HG03342 (cell line): ENCODE measurements around the gene LMAN2L.

Experiments
- ATAC-seq: cut with Tn5 transposase; IDR thresholded peaks from one replicate; pipeline ENCODE4 v1.9.1; 2021; ENCODE audit warnings: mild to moderate bottlenecking, moderate library complexity; ENCODE audit not compliant: unreplicated experiment

Gene LMAN2L

DNA sequence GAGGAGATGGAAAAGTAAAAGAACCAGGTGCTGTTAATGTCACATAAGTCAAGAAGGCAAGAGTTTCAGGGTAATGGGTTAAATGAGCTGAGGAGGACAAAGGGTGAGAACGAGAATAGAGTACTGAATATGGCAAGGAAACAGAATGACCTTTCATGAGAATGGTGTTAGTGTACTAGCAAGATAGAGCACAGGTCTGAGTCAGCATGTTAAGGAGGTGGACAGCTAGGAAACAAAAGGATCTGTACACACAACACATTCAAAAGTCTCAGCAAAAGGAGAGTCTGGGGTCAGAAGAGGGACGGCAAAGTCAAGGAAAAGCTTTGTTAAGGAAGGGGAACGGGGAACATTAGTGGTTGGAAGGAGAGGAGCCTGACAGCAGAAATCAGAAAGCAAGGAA lies 28.9 kb downstream of the LMAN2L start:
- ATAC-seq, result no peak

GRCh38 chr2:96703021-96703751 lies 36.7 kb downstream of the LMAN2L start:
- no peak for ATAC-seq

DNA sequence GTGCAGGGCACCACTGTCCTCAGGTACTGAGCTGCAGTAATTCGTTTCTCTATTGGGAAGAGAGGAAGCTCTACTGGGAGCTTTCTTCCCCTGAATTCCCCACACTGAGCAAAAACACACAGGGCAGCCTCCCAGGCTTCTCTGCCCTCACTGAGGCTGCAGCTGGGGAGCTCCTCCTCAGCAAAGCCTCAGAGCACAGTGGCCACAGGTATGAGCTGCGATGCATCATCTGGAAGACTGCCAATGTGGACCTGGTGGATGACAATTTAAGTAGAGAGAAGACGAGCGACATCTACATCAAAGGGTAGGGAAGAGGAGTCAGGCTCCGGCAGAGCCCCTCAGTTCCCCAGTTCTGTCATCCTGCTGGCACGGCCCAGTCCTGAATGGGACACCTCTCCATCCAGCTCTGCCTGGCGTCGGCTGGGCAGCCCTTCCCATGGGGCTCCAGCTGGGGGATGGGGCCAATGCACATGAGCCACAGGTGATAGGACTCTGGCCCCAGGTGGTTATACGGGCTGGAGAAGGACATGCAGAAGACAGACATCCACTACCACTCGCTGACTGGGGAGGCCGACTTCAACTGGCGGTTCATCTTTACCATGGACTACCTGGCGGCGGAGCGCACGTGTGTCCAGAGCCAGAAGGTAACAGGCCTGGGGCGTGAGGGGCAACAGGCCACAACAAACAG lies 37.6 kb downstream of the LMAN2L start:
- ATAC-seq, result no peak

- ATAC-seq, result no peak
Measured at GRCh38 chr2:96701636-96702035, 38.2 kb downstream of the LMAN2L start.

- ATAC-seq, result no peak
Measured at GRCh38 chr2:96700086-96700485, 39.8 kb downstream of the LMAN2L start.

DNA sequence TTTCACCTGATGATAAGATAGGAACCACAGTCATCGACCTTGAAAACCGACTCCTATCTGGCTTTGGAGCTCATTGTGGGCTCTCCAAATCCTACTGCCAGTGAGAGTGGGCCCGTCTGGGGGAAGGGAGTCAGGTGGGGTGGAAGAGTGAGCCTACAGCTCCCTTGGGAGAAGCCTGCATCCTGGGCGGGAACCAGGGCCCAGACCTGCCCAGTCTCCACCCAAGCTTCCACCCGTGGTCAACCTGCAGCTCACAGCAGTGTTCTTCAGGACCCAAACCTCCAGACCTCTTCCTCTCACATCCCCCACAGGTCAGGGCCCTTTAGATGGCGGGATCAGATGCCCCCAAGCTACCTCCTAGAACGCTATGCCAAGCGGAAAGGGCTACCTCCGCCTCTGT lies 40.2 kb downstream of the LMAN2L start:
- no peak for ATAC-seq

DNA sequence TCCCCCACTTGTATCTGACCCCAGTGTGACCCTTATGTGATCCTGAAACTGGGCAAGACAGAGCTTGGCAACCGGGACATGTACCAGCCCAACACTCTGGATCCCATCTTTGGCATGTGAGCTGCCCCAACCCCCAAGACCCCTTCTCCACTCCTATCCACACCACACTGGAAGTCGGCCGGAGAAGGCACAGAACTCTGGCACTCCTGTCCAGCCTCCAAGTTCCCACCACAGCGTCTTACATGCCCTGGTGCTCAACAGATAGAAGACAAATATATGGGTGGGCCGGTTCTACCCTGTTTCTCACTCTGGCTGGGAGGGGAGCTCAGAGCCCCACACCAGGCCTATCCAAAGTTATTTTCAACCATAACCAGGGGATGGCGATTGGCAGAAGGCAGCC lies 40.8 kb downstream of the LMAN2L start:
- ATAC-seq, result no peak

DNA sequence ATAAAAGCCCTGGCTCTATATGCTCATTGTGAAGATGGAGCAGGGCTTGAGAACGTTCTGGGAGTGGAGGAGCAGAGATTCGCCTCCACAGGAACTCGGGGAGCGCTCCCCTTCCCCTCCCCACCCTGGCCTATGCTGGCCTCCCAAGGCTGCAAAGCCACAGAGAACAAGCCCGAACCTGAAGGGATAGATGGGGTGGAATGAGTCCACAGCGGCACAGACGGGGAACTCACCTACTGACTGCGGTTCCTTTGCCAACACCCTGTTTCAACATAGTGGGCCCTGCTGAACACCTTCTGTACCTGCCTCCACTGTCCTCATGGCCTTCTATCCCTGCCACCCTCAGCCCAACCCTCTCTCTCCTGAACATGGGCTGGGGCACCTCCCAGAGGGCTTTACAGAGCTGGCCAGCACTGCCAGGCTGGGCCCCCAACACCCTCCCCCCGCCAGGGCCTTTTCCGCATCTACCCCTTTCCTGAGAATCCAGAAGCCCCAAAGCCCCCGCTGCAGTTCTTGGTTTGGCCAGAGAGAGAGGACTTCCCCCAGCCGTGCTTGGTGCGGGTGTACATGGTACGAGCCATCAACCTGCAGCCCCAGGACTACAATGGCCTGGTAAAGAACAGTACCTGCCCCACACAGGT lies 41.5 kb downstream of the LMAN2L start:
- no peak for ATAC-seq

DNA sequence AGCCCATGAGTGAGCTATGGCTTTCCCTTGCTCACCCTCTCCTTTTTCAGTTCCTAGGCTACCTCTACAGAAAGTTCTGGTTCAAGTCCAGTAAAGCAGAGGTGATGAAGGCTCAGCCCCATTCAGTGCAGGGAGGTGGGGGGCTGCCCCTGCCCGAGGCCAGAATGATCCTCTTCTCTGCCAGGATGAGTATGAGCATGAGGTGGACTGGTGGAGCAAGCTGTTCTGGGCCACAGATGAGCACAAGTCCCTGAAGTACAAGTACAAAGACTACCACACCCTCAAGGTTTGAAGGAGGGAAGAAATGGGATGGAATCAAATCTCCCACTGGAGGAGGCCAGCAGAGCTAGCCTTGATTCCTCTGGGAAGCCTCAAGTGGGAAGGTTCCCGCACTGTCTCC lies 42.4 kb downstream of the LMAN2L start:
- no peak for ATAC-seq

DNA sequence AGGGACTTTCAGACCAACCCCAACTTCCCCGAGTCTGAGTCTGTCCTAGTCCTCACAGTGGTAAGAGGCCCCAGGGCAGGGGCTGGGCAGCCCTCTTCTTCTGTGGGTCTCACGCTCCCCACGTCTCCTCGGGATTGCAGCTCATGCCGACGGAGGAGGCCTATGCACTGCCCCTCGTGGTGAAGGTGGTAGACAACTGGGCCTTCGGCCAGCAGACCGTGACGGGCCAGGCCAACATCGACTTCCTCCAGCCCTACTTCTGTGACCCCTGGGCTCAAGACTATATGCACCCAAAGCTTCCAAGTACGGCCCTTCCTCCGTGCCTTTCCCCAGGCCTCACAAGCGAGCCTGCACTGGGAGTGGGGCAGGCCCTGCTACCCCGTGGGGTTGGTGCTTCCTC lies 44.3 kb downstream of the LMAN2L start:
- no peak for ATAC-seq

- ATAC-seq, result no peak
Measured at GRCh38 chr2:96694816-96695455, 44.9 kb downstream of the LMAN2L start.

- no peak for ATAC-seq
Measured at GRCh38 chr2:96694279-96694678, 45.6 kb downstream of the LMAN2L start.

DNA sequence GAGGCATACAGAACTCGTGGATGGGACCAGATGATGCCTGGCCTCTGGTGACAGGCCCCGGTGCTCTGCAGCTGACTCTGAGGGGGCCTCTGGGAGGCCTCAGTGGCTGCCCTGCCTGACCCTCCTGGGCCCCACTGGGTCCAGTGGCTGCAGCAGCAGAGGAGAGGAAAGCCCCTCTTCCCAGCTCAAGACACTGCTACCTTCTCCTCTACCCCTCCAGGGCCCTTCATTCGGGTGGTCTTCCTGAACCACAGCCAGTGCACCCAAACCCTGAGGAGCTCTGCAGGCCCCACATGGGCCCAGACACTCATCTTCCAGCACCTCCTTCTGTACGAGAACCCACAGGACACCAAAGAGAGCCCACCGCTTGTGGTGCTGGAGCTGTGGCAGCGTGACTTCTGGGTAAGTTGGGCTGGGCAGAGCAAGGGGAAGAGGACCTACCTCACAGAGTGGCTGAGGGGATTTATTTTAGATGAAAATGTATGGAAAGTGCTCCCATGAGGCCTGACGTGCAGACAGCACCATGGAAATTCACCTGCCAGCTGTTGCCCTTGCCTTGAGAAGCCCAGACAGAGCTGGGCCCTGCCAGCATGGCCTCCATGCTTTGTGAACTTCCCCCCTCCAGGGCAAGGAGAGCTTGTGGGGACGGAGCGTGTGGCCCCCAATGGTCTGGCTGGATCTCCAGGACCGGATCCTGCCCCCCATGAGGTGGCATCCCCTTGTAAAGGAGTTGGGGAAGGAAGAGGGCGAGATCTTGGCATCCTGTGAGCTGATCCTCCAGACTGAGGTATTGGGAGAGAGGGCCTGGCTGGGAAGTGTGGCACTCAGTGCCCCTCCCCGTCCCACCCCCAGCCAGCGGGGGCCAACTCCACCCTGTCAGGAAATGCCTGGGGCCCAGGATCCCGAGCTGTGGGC lies 46.3 kb downstream of the LMAN2L start:
- ATAC-seq, result no peak

GRCh38 chr2:96692094-96692971 lies 47.5 kb downstream of the LMAN2L start:
- no peak for ATAC-seq

DNA sequence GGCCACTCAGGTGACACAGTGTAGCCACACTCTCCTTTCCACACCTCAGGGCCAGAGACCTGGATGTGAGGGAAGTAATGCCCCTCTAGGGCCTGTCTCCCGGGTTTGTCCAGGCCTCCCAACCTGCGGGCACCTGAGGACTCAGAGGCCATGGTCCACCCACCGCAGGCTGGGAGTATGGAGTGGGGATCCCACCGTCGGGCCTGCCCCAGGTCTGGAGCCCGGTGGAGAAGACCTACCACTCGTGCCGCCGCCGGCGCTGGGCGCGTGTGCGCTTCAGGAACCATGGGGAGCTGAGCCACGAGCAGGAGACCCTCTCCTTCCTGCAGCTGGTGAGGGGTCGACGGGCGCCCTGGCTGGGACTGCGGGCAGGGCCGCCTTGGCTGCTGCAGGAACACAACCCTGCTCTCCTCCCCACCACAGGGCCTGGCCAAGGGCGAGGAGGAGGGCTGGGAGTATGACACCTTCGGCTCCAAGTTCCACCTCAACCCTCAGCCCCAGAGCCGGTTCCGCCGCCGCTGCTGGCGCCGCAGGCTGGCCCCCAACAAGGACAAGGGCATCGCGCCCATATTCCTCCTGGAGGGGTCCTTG lies 48.7 kb downstream of the LMAN2L start:
- no peak for ATAC-seq

GRCh38 chr2:96690306-96691021 lies 49.4 kb downstream of the LMAN2L start:
- ATAC-seq, result no peak

DNA sequence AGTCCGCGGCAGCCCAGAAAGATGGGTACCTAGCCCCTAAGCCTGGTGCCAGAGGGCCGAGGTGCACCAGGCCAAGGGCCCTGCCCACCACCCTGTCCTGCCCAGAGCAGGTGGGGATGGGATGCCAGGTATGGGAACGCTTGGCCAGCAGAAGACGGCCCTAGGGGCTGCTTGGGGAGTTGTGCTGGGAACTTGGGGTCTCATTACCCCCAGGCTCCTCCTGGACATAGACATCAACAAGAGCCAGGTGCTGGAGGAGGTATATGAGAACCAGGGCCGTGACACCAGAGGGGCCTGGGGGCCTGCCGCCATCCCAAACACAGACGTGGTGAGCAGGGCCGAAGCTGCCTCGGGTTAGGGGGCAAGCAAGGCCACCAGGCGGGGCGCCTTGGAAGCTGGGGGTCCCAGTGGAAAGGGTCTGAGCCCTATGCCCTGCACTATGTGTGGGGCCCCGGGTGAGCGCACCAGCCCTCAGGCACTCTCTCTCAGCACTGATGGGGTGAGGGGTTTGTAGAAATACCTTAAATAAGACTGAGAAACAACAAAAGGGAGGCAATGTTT lies 50.4 kb downstream of the LMAN2L start:
- ATAC-seq, result no peak
